H9 (cell line): Measurements from ENCODE around the gene MYOZ2. TPM values are rescaled to one million over a fixed set of nuclear protein-coding genes. Genes with fewer than 3 reads are reported as not detected.

Source experiments
- DNase-seq: peaks from one replicate; pipeline ENCODE4 v3.0.0-alpha.2; 2017
- H2AFZ ChIP-seq: one replicate; pipeline ENCODE4 v1.6.1; 2013; ENCODE audit warnings: mild to moderate bottlenecking, low read length, control low read depth, moderate library complexity
- H2AK5ac ChIP-seq: 2 replicates; pipeline ENCODE4 v1.6.1; 2013; ENCODE audit warnings: low read length, control low read depth, mixed read lengths; ENCODE audit not compliant: insufficient read length
- H2BK120ac ChIP-seq: one replicate; pipeline ENCODE4 v1.6.1; 2013; ENCODE audit warnings: low read depth, mild to moderate bottlenecking, low read length, control low read depth, inconsistent platforms; ENCODE audit not compliant: poor library complexity, severe bottlenecking
- H2BK12ac ChIP-seq: 2 replicates; pipeline ENCODE4 v1.6.1; 2013; ENCODE audit warnings: low read length, control low read depth, mixed read lengths, low read depth; ENCODE audit not compliant: insufficient read length
- H2BK15ac ChIP-seq: 2 replicates; pipeline ENCODE4 v1.6.1; 2013; ENCODE audit warnings: low read depth, low read length, control low read depth
- H2BK20ac ChIP-seq: one replicate; pipeline ENCODE4 v1.6.1; 2013; ENCODE audit warnings: low read depth, mild to moderate bottlenecking, low read length, control low read depth, inconsistent platforms; ENCODE audit not compliant: poor library complexity, severe bottlenecking
- H2BK5ac ChIP-seq: 2 replicates; pipeline ENCODE4 v1.6.1; 2013; ENCODE audit warnings: low read length, control low read depth, mixed read lengths; ENCODE audit not compliant: insufficient read length
- H3K14ac ChIP-seq: 2 replicates; pipeline ENCODE4 v1.6.1; 2013; ENCODE audit warnings: low read length, control low read depth; ENCODE audit not compliant: insufficient read depth
- H3K18ac ChIP-seq: 2 replicates; pipeline ENCODE4 v1.6.1; 2013; ENCODE audit warnings: low read depth, mild to moderate bottlenecking, mixed read lengths, low read length, control low read depth; ENCODE audit not compliant: insufficient read length
- H3K23ac ChIP-seq: 2 replicates; pipeline ENCODE4 v1.6.1; 2013; ENCODE audit warnings: low read length, control low read depth, mixed read lengths, low read depth; ENCODE audit not compliant: insufficient read length
- H3K23me2 ChIP-seq: 2 replicates; pipeline ENCODE4 v1.6.1; 2013; ENCODE audit warnings: low read depth, mild to moderate bottlenecking, mixed read lengths, low read length, control low read depth; ENCODE audit not compliant: insufficient read length, poor library complexity, severe bottlenecking
- H3K27ac ChIP-seq: 2 replicates; pipeline ENCODE4 v1.5.1; 2013; ENCODE audit warnings: low read length, control low read depth, mixed read lengths, low read depth; ENCODE audit not compliant: insufficient read length
- H3K27me3 ChIP-seq: 2 replicates; pipeline ENCODE4 v1.6.1; 2013; ENCODE audit warnings: low read length, control low read depth, inconsistent platforms; ENCODE audit not compliant: insufficient read depth
- H3K4ac ChIP-seq: 2 replicates; pipeline ENCODE4 v1.6.1; 2013; ENCODE audit warnings: low read depth, mild to moderate bottlenecking, control low read depth, inconsistent platforms, low read length, moderate library complexity
- H3K4me1 ChIP-seq: 2 replicates; pipeline ENCODE4 v1.6.1; 2013; ENCODE audit warnings: low read length, control low read depth, inconsistent platforms; ENCODE audit not compliant: insufficient read depth
- H3K4me2 ChIP-seq: 2 replicates; pipeline ENCODE4 v1.6.1; 2013; ENCODE audit warnings: low read length, control low read depth, mixed read lengths; ENCODE audit not compliant: insufficient read length, insufficient read depth
- H3K56ac ChIP-seq: 2 replicates; pipeline ENCODE4 v1.6.1; 2013; ENCODE audit warnings: low read depth, mild to moderate bottlenecking, mixed read lengths, low read length, control low read depth; ENCODE audit not compliant: insufficient read length
- H3K79me1 ChIP-seq: 2 replicates; pipeline ENCODE4 v1.6.1; 2013; ENCODE audit warnings: low read depth, mild to moderate bottlenecking, moderate library complexity, low read length, control low read depth, inconsistent platforms; ENCODE audit not compliant: insufficient read depth, poor library complexity, severe bottlenecking
- H3K79me2 ChIP-seq: 2 replicates; pipeline ENCODE4 v1.6.1; 2013; ENCODE audit warnings: low read length, control low read depth, inconsistent platforms; ENCODE audit not compliant: insufficient read depth
- H3K9ac ChIP-seq: 2 replicates; pipeline ENCODE4 v1.6.1; 2013; ENCODE audit warnings: low read length, control low read depth, mixed read lengths; ENCODE audit not compliant: insufficient read length; ENCODE audit errors: extremely low read depth
- H3K9me3 ChIP-seq: one replicate; pipeline ENCODE4 v1.6.1; 2013; ENCODE audit warnings: low read depth, low read length, inconsistent platforms; ENCODE audit not compliant: control insufficient read depth
- H3T11ph ChIP-seq: one replicate; pipeline ENCODE4 v1.6.1; 2013; ENCODE audit warnings: mild to moderate bottlenecking, low read length, control low read depth, inconsistent platforms
- H4K20me1 ChIP-seq: one replicate; pipeline ENCODE4 v1.6.1; 2013; ENCODE audit not compliant: control insufficient read depth, insufficient read length, insufficient read depth
- H4K5ac ChIP-seq: 2 replicates; pipeline ENCODE4 v1.6.1; 2013; ENCODE audit warnings: low read depth, mild to moderate bottlenecking, mixed read lengths, low read length, control low read depth; ENCODE audit not compliant: insufficient read length
- H4K8ac ChIP-seq: replicated peaks from 2 replicates; pipeline ENCODE4 v1.6.1; 2013; ENCODE audit warnings: low read length, control low read depth, mixed read lengths, low read depth; ENCODE audit not compliant: insufficient read length
- H4K91ac ChIP-seq: 2 replicates; pipeline ENCODE4 v1.6.1; 2013; ENCODE audit warnings: low read depth, mild to moderate bottlenecking, moderate library complexity, mixed read lengths, low read length, control low read depth; ENCODE audit not compliant: insufficient read length
- H3K27ac Mint-ChIP-seq, 3 experiments: 2 replicates in 2 of 3; 3 replicates in 1 of 3; pipeline ENCODE4 v1.8.0; 2020 to 2021; ENCODE audit warnings: mixed read lengths in 3 of 3, mild to moderate bottlenecking in 1 of 3, moderate library complexity in 1 of 3
- H3K27me3 Mint-ChIP-seq: 2 replicates; pipeline ENCODE4 v1.8.0; 2021; ENCODE audit warnings: low read depth, mild to moderate bottlenecking, moderate library complexity, mixed read lengths
- H3K36me3 Mint-ChIP-seq, 3 experiments: 2 replicates in 2 of 3; 3 replicates in 1 of 3; pipeline ENCODE4 v1.8.0; 2020 to 2021; ENCODE audit warnings: low read depth in 3 of 3, mixed read lengths in 3 of 3; ENCODE audit not compliant: insufficient read depth in 1 of 3
- H3K4me1 Mint-ChIP-seq, 2 experiments: 2 replicates each; pipeline ENCODE4 v1.8.0; 2020; ENCODE audit warnings: mixed read lengths in 2 of 2
- H3K4me3 Mint-ChIP-seq, 2 experiments: 2 replicates in 1 of 2; 3 replicates in 1 of 2; pipeline ENCODE4 v1.8.0; 2020 to 2021; ENCODE audit warnings: mild to moderate bottlenecking in 2 of 2, mixed read lengths in 2 of 2, moderate library complexity in 1 of 2
- H3K9me3 Mint-ChIP-seq, 2 experiments: 2 replicates in 1 of 2; 3 replicates in 1 of 2; pipeline ENCODE4 v1.8.0; 2020; ENCODE audit warnings: mild to moderate bottlenecking in 2 of 2, mixed read lengths in 2 of 2, moderate library complexity in 1 of 2
- WGBS: extraction: QIAGEN DNeasy Blood & Tissue Kit; methylation state at CpG from one replicate; pipeline ENCODE4 v1.1.7; 2013; ENCODE audit warnings: missing lambda C conversion rate, low lambda C conversion rate, mixed read lengths; ENCODE audit not compliant: insufficient read length; ENCODE audit errors: extremely low coverage; 5-methylcytosine and 5-hydroxymethylcytosine counted together
- total RNA-seq: library from RNA; stranded (reverse); gene quantifications from 2 replicates; pipeline ENCODE4 v1.2.1, GENCODE V29; 2021
- TF ChIP-seq, protein P1 (sequence below): fragments of 200-600 bp; sonication (generic); conservative IDR thresholded peaks from 3 replicates; pipeline ENCODE4 v1.8.0; 2021; ENCODE audit warnings: antibody characterized with exemption, mild to moderate bottlenecking

Gene MYOZ2
- total RNA-seq, 1 experiment from 2014 or later: not detected

DNA sequence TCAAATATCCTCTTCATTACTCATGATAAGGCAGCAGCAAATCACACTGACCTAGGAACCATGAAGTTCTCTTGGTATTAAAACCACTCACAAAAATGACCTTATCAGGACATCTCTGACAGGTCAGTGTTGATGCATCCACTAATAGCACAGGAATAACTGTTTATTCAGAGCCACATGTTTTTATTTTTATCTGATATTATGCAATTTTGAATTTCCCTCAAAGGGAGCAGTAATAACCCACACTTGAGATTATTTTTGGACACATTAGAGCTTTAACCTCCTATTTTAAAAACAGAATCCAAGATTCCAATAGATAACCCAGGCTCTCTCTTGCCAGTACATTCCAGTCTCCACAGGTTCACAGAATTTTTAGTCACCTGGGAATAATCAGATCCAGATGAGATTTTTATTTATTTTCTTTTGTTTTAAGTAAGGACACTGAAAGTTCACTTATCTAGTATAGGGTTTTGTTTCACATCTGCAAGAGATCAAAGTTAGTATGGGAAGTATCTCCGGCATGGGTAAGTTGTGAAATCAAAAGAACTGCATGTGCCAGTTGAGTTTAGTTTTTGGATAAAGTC lies 36.3 kb upstream of the MYOZ2 start:
- no peak overlapping the region for H2BK120ac ChIP-seq
- no peak overlapping the region for H3K4me2 ChIP-seq
- no peak overlapping the region for H3K23ac ChIP-seq
- H4K20me1 ChIP-seq: no peaks in the 10 kb centered on the region
- no peak overlapping the region for H3T11ph ChIP-seq
- H4K8ac ChIP-seq: no peak overlapping the region
- H2BK20ac ChIP-seq: no peak overlapping the region
- no peak for DNase-seq
- Mint-ChIP-seq H3K27ac (no peak overlapping the region), H3K36me3 (no peaks in the 10 kb centered on the region), H3K4me3 (no peak overlapping the region), H3K9me3 (no peaks in the 10 kb centered on the region), H3K4me1 (peaks cover 11 to 15% of the 10 kb centered on the region in 2 experiments), H3K27me3 (no peaks in the 10 kb centered on the region; the same call in 1 of the 2 replicates)
- no peaks in the 10 kb centered on the region for H3K79me1 ChIP-seq
- no peaks in the 10 kb centered on the region for H3K9me3 ChIP-seq
- H3K23me2 ChIP-seq: no peaks in the 10 kb centered on the region
- WGBS: no CpG with 5 or more reads among the region's 1 CpG
- no peak overlapping the region for H3K14ac ChIP-seq
- no peaks in the 10 kb centered on the region; the same call in 1 of the 2 replicates for H3K4me1 ChIP-seq
- no peak overlapping the region for H3K4ac ChIP-seq
- H3K56ac ChIP-seq: no peak overlapping the region
- H4K5ac ChIP-seq: no peak overlapping the region
- H3K27ac ChIP-seq: no peak overlapping the region
- H2BK12ac ChIP-seq: no peak overlapping the region
- H3K27me3 ChIP-seq: no peaks in the 10 kb centered on the region
- H2BK5ac ChIP-seq: no peak overlapping the region
- no peak overlapping the region for H2BK15ac ChIP-seq
- H3K9ac ChIP-seq: no peak overlapping the region
- H3K18ac ChIP-seq: no peak overlapping the region
- TF ChIP-seq, protein P1, sequence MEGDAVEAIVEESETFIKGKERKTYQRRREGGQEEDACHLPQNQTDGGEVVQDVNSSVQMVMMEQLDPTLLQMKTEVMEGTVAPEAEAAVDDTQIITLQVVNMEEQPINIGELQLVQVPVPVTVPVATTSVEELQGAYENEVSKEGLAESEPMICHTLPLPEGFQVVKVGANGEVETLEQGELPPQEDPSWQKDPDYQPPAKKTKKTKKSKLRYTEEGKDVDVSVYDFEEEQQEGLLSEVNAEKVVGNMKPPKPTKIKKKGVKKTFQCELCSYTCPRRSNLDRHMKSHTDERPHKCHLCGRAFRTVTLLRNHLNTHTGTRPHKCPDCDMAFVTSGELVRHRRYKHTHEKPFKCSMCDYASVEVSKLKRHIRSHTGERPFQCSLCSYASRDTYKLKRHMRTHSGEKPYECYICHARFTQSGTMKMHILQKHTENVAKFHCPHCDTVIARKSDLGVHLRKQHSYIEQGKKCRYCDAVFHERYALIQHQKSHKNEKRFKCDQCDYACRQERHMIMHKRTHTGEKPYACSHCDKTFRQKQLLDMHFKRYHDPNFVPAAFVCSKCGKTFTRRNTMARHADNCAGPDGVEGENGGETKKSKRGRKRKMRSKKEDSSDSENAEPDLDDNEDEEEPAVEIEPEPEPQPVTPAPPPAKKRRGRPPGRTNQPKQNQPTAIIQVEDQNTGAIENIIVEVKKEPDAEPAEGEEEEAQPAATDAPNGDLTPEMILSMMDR: no peak
- H3K79me2 ChIP-seq: no peaks in the 10 kb centered on the region
- no peak overlapping the region for H2AFZ ChIP-seq
- H4K91ac ChIP-seq: no peak overlapping the region
- no peak overlapping the region for H2AK5ac ChIP-seq
